Dermis blood vessel endothelial cell (primary cell): ENCODE measurements around the gene SLC16A4. TPM values are rescaled to one million over a fixed set of nuclear protein-coding genes. Genes with fewer than 3 reads are reported as not detected.
"Not testable (repeated sequence)": the region's sequence is repeated elsewhere in the genome, so short reads cannot be mapped to it uniquely, and the experiment has no call there.

Experiments
- DNase-seq: peaks from one replicate; pipeline ENCODE4 v3.0.0; 2010
- total RNA-seq: library from RNA; depleted of rRNA; stranded (reverse); fragments of >200 nt; gene quantifications from 2 replicates; pipeline ENCODE4 v1.2.3, GENCODE V29; 2014

Gene SLC16A4
- total RNA-seq, 1 donor from 2014 or later, result 1.7 TPM

GRCh38 chr1:110408488-110408887 is 17.7 kb upstream of the SLC16A4 start:
- DNase-seq, result no peak

- peak; percentile 97 for DNase-seq
Measured at GRCh38 chr1:110407260-110408210, 16.7 kb upstream of the SLC16A4 start, which contains the start of gene LAMTOR5. Gene LAMTOR5, minus strand, starts transcription at chr1:110407694. Its CDS starts 74 bp downstream, at chr1:110407620.

DNA sequence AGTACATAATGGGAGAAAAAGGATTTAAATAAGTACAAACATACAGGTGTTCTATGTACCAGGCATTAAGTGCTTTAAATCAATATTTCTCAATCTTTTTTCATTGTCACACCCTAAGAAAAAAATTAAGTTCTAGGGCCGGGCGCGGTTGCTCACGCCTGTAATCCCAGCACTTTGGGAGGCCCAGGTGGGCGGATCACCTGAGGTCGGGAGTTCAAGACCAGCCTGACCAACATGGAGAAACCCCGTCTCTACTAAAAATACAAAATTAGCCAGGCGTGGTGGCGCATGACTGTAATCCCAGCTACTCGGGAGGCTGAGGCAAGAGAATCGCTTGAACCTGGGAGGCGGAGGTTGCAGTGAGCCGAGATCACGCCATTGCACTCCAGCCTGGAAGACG is 15.6 kb upstream of the SLC16A4 start:
- DNase-seq, result not testable (repeated sequence)

- DNase-seq, result no peak
Measured at GRCh38 chr1:110404401-110404800, 13.6 kb upstream of the SLC16A4 start.

- no peak for DNase-seq
Measured at GRCh38 chr1:110403805-110404204, 13.0 kb upstream of the SLC16A4 start.

- not testable (repeated sequence) for DNase-seq
Measured at GRCh38 chr1:110396259-110396958, 5.6 kb upstream of the SLC16A4 start.

- DNase-seq, result no peak
Measured at GRCh38 chr1:110394493-110394820, 3.6 kb upstream of the SLC16A4 start.

DNA sequence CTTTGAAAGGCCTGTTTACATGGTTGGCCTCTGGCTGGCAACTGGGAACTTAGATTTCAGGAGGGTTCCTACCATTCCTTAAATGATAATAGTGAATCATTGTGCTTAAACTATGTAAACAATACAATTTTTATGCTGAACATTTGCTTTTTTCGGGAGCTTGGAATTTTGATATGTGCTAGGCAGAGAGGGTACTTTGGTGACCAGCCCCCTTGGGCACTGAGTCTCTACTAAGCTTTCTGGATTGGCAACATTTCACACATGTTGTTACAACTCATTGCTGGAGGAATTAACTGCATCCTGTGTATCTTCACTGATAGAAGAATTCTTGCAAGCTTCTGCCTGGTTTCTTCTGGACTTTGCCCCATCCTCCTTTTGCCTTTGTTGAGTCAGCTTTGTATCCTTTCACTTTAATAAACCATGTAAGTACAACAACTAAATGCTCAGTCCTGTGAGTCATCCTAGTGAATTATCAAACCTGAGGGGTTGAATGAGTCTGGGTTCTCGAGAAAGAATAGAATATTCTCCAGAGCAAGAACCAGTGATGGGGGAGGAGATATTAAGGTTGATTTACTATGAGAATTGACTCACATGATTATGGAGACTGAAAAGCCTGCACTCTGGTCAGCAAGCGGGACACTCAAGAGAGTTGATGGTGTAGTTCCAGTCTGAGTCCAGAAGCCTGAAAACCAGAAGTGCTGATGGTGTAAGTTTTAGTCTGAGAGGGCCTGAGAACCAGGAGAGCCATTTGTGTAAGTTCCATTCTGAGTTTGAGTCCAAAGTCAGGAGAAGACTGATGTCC is 3.1 kb upstream of the SLC16A4 start:
- peak; percentile 24 for DNase-seq

DNA sequence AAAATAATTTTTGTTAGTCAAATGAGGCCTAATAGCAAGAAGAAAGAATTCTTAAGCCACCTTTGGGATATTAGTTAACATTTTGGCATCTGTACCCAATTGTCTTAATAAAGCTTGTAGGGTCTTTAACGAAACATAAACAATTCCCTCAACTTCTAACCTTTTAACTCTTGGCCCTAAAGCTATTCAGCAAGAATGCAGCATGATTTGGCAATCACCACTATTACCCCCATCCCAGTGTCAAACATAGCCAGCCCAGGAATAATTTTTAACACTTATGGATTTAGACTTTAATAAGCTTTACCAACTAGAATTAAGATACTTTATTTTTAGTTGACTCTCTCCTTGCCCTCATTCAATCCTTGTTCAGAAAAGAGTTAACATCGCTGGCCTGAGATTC is 2.5 kb upstream of the SLC16A4 start:
- DNase-seq, result no peak

- no peak for DNase-seq
Measured at GRCh38 chr1:110390096-110390495, 730 bp downstream of the SLC16A4 start.

- DNase-seq, result no peak
Measured at GRCh38 chr1:110387048-110387754, 3.6 kb downstream of the SLC16A4 start.

DNA sequence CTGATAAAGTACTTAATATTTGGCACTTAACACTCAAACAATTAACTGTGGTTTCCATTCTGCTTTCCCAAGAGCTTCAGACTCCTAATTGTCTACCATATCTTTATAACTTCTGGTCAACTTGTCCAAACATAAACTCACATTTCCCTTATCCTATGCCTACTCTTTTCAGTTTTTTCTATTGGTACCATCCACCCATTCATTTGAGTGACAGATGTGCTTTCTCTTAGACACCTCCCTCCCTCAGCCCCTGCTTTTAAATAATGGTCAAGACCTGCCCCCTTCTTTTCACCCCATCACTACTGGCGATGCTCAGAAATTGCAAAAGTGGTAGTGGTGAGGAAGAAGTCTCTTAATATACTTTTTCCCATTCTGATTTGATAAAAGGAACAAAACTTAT is 5.5 kb downstream of the SLC16A4 start:
- no peak for DNase-seq

DNA sequence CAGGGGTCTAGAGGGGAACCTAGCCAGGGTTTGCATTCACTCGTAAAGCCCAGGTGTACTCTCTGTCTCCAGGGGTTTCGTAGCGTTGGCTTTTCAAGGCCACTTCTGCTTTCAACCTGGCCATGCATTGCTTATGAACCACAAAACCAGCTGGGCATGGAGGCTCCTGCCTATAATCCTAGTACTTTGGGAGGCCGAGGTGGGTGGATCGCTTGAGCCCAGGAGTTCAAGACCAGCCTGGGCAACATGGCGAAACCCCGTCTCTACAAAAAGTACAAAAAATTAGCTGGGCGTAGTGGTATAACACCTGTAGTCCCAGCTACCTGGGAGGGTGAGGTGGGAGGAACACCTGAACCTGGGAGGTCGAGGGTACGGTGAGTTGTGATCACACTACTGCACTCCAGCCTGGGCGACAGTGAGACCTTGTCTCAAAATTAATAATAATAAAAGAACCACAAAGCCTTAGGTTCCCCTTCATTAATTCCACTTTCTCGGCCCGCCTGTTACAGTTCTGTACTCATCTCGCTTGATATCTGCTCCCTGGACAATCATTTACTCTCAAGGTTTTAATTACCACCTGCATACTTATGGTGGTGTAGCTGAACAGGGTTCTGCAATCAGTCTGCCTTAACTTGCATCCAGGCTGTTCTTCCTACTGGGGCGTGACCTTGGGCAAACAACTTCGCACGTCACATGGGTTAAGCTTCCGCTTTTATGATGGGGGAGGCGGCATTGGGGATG is 6.1 kb downstream of the SLC16A4 start:
- no peak for DNase-seq

GRCh38 chr1:110383251-110383990 is 7.4 kb downstream of the SLC16A4 start:
- no peak for DNase-seq

DNA sequence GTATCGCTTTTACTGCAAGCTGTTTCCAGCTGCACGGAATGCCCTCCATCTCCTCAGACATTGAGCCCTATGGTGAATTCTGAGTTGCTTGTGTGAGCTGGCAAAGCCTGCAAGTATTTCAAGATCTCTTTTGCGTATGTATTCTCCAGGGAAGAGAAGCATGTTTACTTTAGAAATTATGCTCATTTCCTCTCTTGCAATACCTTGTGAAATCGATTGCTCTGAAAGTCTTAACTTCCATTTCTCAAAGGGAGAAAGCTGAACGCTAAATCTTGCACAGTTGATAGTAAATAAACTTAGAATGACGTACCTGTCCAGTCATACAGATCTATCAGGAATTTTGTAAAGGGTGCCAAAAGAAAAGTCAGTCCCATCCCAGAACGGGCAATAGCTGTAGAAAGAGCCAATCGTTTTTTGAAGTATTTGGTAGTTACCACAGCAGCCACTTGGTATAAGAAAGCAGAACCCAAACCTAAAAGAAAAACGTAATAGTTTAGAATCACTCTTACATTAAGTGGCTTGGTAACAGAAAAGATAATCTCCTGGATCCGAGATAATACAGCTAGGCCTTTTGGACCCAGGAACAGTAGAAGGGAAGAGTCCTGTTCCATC is 10.0 kb downstream of the SLC16A4 start:
- no peak for DNase-seq

- no peak for DNase-seq
Measured at GRCh38 chr1:110375490-110375889, 15.3 kb downstream of the SLC16A4 start.

- DNase-seq, result peak; percentile 49
Measured at GRCh38 chr1:110370827-110371226, 20.0 kb downstream of the SLC16A4 start.

DNA sequence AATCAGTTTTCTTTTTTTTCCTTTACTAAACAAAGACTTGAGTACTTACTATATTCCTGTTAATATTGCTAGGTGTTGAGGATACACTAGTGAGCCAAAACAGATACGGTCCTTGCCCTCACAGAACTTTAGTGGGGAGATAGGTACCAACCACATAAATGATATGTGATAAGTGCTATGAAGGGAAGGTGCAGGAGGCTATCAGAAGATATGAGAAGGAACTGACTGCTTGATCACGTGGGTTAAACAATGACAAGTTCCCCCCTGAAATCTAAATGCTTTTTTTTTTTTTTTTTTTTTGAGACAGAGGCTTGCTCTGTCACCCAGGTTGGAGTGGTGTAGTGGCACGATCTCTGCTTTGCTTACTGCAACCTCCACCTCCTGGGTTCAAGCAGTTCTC is 26.6 kb downstream of the SLC16A4 start:
- DNase-seq, result no peak

DNA sequence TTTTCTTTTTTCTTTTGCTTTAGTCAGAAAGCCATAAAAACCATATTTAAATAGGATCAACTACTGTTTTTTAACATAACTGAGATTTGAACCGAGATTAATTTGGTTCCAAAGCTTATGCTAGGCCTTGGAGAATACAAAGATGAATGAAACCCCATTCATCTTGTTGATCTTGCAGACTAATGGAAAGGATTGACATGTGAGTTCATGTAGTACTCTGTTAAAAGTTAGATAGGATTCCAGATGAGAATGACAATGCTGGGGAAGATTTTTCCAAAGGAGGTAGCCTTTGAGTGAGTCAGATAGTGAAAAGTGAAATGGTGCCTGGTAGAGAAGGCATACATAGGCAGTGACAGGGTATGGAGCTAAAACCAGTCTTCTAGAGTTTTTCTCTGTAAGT is 29.0 kb downstream of the SLC16A4 start:
- no peak for DNase-seq

GRCh38 chr1:110360431-110360830 is 30.4 kb downstream of the SLC16A4 start:
- no peak for DNase-seq
